Kidney tubule cell (primary cell): Measurements from ENCODE around the gene STAT1.

Experiments used
- DNase-seq: peaks from one replicate; pipeline ENCODE4 v3.0.0-alpha.2; 2018; ENCODE audit warnings: low spot score

Gene STAT1

DNA sequence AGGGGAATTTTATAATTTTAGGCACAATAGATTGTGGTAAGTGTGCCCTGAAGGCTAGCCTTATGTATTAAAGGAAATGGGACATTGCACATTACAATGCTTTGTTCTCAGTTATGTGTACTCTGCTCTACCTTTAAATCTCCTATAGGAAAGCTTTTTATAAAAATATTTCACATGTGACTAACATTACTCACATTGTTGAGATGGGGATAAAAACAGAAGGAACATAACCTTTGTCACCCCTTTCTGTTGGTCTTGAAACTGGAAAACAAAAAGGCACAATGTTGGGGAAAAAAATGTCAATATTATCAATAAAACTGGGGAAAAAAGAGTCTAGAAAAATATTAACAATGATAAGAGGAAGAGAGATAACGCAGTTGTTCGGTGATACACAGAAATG lies 17.3 kb upstream of the STAT1 start:
- no peak for DNase-seq

DNA sequence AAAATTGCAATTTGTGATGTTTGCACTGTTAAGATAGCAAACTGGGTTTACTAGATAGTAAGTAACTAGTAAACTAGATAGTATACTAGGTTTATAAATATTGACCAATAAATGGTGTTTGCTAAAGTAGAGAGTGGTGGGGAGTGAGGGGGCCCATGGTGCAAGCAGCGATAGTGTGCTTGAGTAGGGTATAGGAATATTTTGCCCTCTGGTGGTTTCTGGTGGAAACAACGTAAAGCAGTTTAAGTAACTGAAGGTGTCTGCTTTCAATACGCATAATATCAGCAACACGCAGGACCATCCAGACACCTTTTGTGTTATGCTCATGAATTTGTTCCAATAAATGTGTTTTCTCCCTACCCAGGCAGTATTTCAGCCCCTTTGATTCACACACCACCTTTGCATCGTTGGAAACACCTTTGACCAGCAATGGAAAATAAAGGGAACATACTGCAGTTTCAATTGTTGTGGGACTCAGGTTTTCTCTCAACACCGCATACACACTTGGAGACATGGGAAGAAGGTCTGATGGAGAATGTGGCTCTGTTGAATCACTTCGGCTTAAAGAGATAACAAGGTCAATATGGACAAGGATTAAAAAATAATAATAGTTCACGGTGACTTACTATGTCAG lies 16.7 kb upstream of the STAT1 start:
- DNase-seq = peak; percentile 65

DNA sequence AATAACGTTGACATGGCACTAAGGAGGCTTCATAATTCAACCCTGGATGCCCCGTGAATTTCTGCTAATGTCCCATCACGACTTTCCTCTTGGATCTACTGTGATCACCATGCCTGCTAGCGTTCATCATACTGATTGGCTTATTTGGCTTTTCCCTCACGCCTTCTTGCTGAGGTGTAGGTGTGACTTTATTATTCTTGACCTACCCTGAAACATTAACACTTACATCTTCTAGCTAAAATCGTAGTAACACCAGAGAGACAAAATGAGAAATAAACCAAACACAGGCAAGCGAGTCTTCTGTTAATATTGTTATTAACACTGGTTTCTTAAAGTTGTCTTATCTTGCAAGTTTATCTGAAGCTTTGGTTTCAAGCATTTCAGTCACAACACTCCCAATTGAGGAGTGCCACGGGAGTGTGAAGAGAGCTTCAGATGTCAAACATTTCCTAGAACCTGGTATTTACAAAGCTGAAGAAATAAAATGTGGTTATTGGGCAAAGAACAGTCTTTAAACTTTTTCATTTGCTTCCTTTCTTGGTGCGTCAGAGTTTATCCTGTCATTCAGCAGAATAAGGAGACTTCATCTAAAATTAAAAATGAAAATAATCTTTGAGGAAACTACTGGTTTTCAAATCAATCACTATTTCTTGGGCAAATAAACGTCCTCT lies 15.4 kb upstream of the STAT1 start:
- DNase-seq = no peak

DNA sequence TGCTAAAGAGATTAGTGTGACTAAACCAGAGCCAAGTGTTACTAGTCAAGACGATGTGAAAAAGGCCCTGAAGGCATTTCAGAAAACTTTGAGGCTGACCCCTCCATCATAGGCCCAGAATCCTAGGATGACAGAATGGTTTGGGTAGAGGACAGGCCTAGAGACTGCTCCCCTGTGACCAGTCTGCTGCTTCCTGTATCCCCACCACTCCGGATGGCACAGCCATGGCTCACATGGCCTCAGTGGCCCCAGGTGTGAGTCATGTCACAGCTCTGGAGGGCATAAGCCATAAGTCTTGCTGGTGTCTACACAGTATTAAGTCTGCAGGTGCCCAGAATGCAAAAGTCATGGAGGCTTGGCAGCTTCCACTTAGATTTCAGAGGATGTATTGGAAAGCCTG lies 12.4 kb upstream of the STAT1 start:
- peak; percentile 49 for DNase-seq

DNA sequence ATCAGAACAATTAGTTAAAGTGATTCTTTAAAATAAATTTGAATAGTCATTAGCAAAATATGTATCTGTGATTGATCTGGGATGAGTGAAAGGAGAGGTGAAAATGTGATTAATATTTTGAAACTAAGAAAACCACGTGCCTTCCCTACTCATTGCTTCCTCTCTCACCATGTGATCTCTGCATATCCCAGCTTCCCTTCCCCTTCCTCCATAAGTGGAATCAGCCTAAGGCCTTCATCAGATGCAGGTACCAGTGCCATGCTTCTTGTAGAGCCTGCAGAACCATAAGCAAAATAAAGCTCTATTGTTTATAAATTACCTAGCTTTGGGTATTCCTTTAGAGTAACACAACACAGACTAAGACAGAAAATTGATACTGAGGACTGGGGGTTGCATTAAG lies 11.2 kb upstream of the STAT1 start:
- DNase-seq = no peak

DNA sequence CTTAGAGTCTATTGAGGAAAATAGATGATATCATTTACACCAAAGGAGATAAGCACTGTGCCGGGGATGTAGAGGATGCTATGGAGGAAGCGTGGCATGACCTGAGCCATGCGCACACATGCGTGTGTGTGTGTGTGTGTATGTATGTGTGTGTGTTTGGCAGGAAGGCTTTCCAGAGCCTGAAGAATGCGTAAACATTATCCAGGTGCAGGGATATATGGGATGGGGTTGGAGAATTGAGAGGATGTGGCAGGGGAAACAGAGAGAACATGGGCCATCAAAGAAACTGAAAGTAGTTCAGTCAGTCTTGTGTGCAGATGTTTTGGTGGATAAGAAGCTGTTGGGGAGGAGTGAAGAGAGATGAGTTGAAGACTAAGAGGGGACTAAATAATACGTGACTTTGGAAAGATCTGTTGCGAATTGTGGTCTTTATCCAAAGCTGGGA lies 9.3 kb upstream of the STAT1 start:
- no peak for DNase-seq

DNA sequence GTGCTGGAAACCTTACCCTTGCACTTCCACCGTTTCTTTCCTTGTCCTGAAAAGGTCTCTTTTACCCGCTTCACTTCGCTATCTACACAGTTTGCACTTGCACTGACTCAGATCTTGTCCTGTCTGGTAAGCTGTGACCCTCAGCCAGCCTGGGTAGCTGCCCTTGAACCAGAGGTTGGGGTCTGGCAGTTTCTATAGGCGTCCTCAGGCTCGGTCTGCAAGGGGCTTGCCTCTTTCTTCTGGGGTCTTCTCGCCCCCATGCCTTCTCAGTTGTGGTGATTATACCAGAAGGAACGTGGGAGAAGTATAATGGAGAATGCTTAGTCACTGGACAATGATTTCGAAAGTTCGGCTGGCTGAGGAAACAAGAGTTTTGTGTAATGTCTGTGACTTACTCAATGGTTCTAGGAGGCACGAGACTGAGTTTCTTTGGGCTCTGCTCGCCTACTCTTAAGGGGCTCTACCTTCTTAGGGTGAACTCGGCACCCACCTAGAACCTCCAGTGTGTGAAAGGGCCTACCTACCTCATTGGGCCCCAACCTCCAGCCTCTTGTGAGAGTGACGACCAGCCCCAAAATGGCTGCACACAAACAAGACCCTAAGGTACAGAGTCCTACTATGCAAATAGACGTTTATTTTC lies 6.9 kb upstream of the STAT1 start:
- DNase-seq = peak; percentile 72

DNA sequence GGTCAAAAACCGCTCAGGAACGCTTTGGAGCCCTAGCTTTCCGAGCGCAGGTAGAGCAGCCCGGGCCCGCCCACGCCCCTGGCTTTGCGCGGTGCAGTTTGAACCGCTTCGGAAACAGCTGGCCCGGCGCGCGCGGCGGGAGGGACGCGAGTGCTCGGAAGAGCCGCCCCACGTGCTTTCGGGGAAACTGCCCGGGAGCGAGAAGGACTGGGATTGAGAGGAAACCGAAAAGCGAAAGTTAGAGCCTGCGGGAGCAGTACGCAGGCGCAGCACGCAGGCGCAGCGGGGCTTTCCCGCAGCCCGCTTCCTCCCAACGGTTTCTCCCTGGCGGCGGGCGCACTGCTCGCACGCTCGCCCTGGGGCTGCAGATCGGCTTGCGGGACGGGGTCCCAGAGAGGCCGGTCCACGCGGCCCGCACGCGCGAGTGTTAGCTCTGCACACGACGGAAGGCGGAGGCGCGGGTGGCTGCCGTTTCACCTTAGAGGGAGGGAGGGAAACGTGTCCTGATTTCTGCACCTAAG lies 6.3 kb upstream of the STAT1 start:
- peak; percentile 97 for DNase-seq

DNA sequence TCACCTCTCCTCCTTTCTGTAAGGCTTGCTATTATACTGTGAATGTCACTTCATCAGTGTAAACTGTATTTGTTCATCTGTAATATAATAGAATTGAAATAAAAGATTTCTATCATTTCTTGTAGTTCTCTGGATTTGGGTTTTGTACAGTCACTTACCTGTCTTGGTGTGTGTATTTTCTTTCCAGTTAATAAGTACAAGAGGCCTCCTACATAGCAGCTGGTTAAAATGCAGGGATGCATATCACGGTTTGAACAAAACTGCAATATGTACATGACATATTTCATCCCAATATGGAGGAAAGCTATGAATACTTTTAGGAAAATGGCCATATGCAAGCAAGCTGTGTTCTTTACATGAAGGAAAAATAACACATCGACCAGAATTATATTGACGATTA lies 5.4 kb upstream of the STAT1 start:
- peak; percentile 65 for DNase-seq

DNA sequence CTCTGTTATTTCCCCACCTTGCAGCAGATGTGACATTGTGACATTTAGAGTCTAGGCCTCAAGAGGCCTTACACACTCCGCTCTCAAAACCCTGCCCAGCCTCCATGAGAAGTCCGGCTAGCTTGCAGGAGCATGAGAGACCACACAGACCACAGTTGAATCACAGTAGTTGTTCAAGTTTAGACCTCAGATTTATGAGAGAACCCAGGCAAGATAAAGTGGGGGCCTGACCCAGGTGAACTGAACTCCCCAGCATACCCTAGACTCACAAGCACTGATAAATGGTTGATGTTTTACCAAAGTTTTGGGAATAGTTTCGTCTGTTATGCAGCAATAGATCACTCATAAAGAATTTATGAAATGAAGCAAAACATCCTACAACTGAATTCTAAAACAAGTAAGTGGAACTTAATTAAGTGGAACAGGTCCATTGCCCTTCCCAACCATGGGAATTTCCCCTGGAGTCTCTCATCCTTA lies 4.7 kb upstream of the STAT1 start:
- peak; percentile 97 for DNase-seq

DNA sequence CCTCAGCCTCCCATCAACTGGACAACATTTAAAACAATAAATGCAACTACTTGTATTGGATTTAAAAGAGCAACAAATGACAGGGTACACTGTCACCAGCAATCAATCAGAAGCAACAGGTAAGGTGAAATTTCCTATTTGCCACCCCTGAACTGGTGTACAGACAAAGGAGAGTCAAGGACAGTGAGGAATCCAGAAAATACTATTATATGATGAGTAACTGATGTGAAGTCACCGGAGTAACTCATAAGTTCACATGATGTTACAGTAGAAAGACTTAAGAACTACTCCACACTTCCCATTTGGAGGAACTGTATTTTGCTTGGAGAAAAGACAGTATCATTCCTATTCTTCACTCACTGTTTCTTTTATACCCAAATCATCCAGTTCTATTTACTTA lies 4.1 kb upstream of the STAT1 start:
- DNase-seq = peak; percentile 81

DNA sequence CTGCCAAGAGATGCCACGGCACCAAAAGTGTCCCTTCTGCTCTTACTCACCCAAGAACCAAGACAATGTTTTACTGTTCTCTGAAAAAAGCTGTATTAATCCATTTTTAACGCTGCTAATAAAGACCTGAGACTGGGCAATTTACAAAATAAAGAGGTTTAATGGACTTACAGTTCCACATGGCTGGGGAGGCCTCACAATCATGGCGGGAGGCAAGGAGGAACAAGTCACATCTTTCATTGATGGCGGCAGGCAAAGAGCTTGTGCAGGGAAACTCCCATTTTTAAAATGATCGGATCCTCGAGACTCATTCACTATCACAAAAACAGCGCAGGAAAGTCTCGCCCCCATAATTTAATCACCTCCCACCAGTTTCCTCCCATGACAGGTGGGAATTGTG lies 1.9 kb upstream of the STAT1 start:
- no peak for DNase-seq

DNA sequence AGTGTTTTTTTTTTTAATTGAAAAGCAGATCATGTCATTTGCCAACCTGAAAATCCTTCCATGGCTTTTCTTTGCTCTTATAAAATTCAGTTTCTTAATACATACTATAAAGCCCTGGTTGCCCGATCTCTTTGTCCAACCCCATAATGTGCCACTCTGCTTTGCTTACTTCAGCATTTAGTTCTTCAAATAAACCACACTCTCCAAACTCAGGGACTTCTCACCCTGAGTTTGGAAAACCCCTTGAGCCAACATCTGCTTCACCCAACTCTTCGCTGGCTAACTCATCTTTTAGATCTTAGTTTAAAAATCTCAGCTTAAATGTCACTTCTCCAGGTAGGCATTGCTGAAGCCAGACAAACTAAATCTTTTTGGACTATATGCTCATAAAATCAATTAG lies 1.3 kb upstream of the STAT1 start:
- DNase-seq = no peak

DNA sequence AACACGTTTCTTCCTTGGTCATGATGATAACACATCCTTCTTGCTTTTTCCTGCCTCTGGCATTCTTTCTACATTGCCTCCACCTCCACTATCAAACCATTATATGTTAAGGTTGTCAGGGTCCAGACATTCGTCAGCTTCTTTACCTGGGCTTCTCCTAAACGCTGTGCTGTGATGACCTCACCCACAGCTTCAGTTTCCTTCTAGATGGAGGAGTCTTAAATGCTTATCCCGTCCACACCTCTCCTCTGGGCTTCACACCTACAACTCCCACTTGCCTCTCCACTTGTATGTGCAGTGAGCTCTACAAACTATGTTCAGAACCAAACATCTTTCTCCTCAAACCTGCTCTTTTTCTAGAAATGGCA lies 666 bp upstream of the STAT1 start:
- peak; percentile 36 for DNase-seq

DNA sequence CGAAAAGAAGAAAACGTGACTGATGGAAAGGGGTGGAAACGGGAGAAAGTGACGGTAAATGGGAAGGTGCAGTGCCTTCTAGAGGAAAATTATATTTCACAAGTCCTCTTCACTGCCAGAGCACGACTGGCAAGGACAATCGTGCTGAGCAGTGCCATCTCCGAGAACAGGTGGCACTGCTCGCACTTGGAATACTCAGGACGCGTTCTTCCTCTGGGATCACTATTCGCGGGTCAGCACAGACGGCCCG lies 364 bp downstream of the STAT1 start:
- no peak for DNase-seq

DNA sequence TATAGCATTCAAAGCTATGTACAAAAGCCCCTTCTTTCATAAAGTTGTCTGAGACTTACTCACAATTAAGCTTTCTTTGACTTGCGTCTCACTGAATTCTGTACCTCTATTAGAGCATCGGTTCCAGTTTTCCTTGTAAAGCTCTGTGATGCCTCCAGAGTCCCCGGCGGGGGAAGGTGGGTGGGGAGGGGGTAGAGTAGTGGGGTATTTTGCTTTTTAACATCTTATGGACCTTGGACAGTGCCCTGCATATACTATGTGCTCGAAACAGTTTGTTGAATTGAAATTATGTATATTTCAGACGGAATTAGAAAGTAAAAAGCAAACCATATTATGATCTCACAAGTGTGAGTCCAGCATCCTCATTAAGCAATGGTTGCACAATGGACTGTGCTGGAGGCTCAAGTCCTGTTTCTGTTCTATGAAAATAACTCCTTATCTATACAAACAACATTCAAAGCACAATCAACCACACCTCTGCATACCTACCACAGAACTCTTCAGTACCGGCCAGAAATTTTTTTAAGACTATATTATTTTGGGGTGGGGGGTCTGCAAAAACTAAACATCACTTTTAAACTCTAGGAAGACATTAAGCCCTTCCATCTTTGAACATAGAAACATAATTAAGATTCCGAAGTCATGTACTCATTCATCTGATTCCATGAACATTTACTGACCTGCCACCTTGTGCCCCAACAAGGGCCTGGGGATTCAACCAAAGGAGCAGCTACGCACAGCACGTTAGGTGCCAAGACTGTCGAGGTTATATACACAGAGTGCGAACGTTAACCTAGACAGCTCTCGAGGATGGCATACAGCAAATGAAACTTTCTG lies 908 bp downstream of the STAT1 start:
- peak; percentile 28 for DNase-seq

DNA sequence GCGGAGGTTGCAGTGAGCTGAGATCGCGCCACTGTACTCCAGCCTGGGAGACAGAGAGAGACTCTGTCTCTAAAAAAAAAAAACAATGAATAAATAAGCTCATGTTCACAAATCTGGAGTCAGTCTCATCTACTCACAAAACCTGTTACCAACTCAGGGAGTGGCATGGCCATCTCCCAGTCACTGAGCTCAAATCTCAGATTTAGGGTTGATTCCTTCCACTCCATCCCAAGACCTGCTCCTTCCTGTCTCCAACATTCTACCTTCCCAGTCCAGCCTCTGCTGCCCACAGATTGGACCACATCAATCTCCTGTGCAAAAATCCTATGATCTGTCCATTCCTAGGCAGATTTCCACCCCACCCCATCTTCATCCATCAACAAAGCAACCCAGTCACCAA lies 1.6 kb downstream of the STAT1 start:
- DNase-seq = no peak

DNA sequence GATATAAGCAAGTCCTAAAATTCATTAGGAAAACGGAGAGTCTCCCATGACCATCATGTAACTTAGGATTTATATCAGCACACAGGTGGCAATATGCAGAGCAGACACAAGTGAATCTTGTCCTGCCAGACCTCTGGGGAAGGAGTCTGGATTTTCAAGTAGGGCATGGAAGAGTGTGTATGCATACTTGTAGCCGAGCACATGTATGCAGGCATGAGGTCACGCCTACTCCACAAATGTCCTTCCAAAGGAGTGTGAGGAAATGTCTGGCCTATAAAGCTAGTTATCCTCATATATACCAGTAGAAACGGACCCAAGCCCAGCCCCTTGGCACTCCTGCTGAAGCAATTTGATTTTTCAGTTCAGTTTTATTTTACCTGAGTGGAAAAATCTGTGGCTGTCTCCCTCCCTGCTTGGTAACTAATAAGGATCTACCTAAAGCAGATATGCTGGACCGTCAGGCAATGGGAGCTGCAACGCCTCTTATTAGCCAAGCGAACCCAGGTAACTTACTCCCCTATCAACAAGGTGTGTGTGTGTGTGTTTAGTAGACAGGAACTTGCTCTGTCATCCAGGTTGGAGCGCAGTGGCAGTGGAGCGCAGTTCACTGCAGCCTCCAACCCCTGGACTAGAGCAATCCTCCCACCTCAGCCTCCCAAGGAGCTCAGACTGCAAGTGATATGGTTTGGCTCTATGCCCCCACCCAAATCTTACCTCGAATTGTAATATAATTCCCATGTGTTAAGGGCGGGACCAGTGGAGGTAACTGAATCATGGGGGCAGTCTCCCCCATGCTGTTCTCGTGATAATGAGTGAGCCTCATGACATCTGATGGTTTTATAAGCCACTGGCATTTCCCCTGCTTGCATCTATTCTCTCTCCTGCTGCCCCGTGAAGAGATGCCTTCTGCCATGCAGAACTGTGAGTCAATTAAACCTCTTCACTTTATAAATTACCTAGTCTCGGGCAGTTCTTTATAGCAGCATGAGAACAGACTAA lies 2.8 kb downstream of the STAT1 start:
- no peak for DNase-seq

DNA sequence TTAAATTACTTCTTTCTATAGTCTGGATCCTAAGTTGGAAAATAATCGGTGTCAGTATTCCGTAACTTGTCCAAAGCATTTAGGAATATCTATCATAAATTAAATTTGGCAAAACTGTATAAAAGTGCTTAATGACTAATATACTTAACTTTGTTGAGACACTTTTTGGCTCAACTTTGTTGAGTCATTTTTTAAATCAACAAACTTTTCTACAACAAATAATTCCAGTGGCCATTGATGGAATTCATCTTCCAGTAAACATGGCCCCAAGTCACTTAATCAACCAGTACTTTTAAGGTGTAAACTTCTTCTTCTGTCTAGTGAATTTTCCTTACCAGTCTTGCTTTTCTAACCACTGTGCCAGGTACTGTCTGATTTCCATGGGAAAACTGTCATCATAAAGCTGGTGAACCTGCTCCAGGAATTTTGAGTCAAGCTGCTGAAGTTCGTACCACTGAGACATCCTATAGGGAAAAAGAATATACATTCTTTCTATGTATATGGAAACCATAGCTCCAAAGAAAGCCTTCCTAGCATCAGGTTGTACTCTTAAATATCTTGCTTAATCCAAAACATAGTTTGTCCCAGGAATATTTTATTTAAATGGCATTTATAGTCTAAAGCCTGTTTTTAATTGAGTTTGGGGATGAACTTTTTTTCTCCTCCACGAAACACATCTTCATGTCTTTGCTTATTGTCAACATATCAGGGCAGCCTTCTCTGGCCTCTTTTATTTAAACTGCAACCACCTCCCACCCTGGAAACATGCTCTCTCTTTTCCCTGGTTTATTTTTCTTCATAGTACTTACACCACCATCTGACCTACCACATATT lies 4.2 kb downstream of the STAT1 start:
- DNase-seq = no peak

DNA sequence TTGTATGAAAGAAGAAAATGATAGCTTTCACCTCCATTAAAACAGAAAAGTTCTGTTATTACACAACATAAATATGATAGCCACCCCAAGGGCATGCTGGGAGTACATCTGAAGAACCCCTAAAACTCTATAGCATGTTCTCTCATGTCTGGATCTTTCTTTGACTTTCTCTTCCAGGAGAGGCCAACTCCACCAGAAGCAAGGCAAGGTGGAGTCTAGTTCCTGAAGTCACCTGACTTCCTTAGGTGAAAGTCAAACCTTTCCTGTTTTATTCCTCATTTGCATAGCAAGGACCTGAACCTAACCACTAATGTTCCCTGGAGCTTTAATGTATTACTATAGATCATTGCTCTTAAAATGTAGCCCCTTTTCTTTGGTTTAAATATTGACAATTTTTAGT lies 5.7 kb downstream of the STAT1 start:
- DNase-seq = no peak
